Measurements from ENCODE around the gene RPTOR. TPM values are rescaled to one million over a fixed set of nuclear protein-coding genes. Genes with fewer than 3 reads are reported as not detected.

Gene RPTOR
- total RNA-seq, 2 experiments from 2014 or later = 45.3 to 49.1 TPM

DNA sequence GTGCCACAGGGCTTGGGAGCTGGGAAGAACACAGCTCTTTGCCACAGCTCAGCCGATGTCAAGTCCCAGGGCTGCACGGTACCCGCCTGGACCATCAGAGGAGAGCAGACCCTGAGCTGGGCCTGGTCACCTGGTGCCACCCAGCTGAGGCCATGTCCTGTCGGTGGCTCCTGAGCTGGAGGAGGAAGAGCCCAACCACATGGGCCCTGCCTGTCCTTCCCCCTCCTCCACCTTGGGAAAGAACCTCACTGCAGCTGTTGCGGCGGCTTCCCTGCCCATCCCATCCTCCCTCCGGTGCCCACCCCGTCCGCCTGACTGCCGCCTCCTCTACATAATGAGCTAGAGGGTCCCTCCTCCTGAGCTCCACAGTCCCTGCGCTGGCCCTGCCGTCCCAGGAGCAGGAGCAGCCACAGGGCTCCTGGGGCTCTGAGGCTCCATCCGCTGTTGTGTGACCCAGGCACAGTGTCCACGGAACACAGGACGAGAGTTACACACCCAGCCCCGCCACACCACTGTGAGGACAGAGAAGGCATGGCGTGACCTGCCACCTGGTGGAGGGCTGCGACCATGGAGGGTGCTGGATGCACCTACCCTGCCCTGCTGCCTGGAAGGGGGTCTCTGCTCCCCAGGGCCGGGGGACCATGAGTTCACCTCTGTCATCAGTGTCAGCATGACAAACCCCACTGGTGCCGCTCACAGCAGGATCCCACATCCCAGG lies 425.6 kb downstream of the RPTOR start:
- intact Hi-C loops (cut with micrococcal nuclease) = no loop called here
- ChIA-PET POLR2A (no interaction called here), CTCF (interaction anchor here (0.6 to 1.5 kb wide), 9 partner anchors 12 to 544 kb away, joined by 3 to 9 read pairs (median 3); no protein-coding TSS in a partner anchor)
- peaks cover 4% of the 10 kb centered on the region for H3K36me3 Mint-ChIP-seq (ENCODE audit: low read depth)
- no peak overlapping the region for H3K4me3 Mint-ChIP-seq
- H3K9me3 Mint-ChIP-seq = no peaks in the 10 kb centered on the region
- no peak overlapping the region for H3K27ac Mint-ChIP-seq
- peak; percentile 69 for TF ChIP-seq CTCF (IDR thresholded peaks at IDR 0.05)
- H3K27me3 Mint-ChIP-seq = no peaks in the 10 kb centered on the region
- H3K4me1 Mint-ChIP-seq (ENCODE audit: low read depth) = peaks cover 5% of the 10 kb centered on the region
- peak; percentile 73 for DNase-seq
- ATAC-seq = peak; percentile 73

GRCh38 chr17:80970762-80971703 lies 426.4 kb downstream of the RPTOR start:
- peak; percentile 14 for ATAC-seq
- H3K4me3 Mint-ChIP-seq = no peak overlapping the region
- no peaks in the 10 kb centered on the region for H3K27me3 Mint-ChIP-seq
- no peaks in the 10 kb centered on the region for H3K36me3 Mint-ChIP-seq (ENCODE audit: low read depth)
- H3K9me3 Mint-ChIP-seq = no peaks in the 10 kb centered on the region
- intact Hi-C loops (cut with micrococcal nuclease) = no loop called here
- H3K4me1 Mint-ChIP-seq (ENCODE audit: low read depth) = peaks cover 5% of the 10 kb centered on the region
- ChIA-PET CTCF (interaction anchor here (1.0 to 1.5 kb wide), 8 partner anchors 11 to 544 kb away, joined by 3 to 9 read pairs (median 3); no protein-coding TSS in a partner anchor), POLR2A (no interaction called here)
- TF ChIP-seq CTCF (IDR thresholded peaks at IDR 0.05) = no peak
- DNase-seq = no peak
- H3K27ac Mint-ChIP-seq = no peak overlapping the region

GRCh38 chr17:80971704-80972304 lies 427.2 kb downstream of the RPTOR start:
- no peak overlapping the region for H3K4me3 Mint-ChIP-seq
- H3K27ac Mint-ChIP-seq = no peak overlapping the region
- H3K9me3 Mint-ChIP-seq = no peaks in the 10 kb centered on the region
- DNase-seq (no peak), ATAC-seq (no peak)
- ChIA-PET CTCF (interaction anchor here (1.3 to 1.5 kb wide), 2 partner anchors 30 to 545 kb away, joined by 3 to 8 read pairs; no protein-coding TSS in a partner anchor), POLR2A (no interaction called here)
- intact Hi-C loops (cut with micrococcal nuclease) = no loop called here
- no peaks in the 10 kb centered on the region for H3K27me3 Mint-ChIP-seq
- TF ChIP-seq CTCF (IDR thresholded peaks at IDR 0.05) = no peak
- H3K36me3 Mint-ChIP-seq (ENCODE audit: low read depth) = no peaks in the 10 kb centered on the region
- peaks cover 5% of the 10 kb centered on the region for H3K4me1 Mint-ChIP-seq (ENCODE audit: low read depth)

- ChIA-PET CTCF (no interaction called here), POLR2A (no interaction called here)
- H3K9me3 Mint-ChIP-seq = no peaks in the 10 kb centered on the region
- no peaks in the 10 kb centered on the region for H3K36me3 Mint-ChIP-seq (ENCODE audit: low read depth)
- TF ChIP-seq CTCF (IDR thresholded peaks at IDR 0.05) = no peak
- H3K4me1 Mint-ChIP-seq (ENCODE audit: low read depth) = peaks cover 9% of the 10 kb centered on the region
- DNase-seq (no peak), ATAC-seq (no peak)
- intact Hi-C loops (cut with micrococcal nuclease) = no loop called here
- H3K27ac Mint-ChIP-seq = no peak overlapping the region
- no peak overlapping the region for H3K4me3 Mint-ChIP-seq
- H3K27me3 Mint-ChIP-seq = peaks cover 7% of the 10 kb centered on the region
These were observed 432.1 kb downstream of the RPTOR start for GRCh38 chr17:80976701-80977100.

Measured in activated CD8-positive, alpha-beta T cell treated with anti-CD3 and anti-CD28 coated beads for 36 hours (primary cell).